MM.1S (cell line): Measurements from ENCODE around the gene RPTN.

Source experiments
- EZH2 ChIP-seq: fragments of 300-600 bp; sonication (generic); optimal IDR thresholded peaks from 2 replicates; pipeline ENCODE3; 2017; ENCODE audit warnings: low read depth, mild to moderate bottlenecking, antibody characterized with exemption, low read length, mixed read lengths
- EZH2phosphoT487 ChIP-seq: fragments of 300-600 bp; sonication (generic); IDR thresholded peaks from 2 replicates; pipeline ENCODE4 v1.6.1; 2018; ENCODE audit warnings: antibody characterized with exemption, low read length
- TF ChIP-seq, protein P1 (sequence below): fragments of 300-600 bp; sonication (generic); IDR thresholded peaks from 2 replicates; pipeline ENCODE4 v1.5.1; 2016; ENCODE audit warnings: antibody characterized with exemption, low read length, mixed read lengths

- TF ChIP-seq, protein P1, sequence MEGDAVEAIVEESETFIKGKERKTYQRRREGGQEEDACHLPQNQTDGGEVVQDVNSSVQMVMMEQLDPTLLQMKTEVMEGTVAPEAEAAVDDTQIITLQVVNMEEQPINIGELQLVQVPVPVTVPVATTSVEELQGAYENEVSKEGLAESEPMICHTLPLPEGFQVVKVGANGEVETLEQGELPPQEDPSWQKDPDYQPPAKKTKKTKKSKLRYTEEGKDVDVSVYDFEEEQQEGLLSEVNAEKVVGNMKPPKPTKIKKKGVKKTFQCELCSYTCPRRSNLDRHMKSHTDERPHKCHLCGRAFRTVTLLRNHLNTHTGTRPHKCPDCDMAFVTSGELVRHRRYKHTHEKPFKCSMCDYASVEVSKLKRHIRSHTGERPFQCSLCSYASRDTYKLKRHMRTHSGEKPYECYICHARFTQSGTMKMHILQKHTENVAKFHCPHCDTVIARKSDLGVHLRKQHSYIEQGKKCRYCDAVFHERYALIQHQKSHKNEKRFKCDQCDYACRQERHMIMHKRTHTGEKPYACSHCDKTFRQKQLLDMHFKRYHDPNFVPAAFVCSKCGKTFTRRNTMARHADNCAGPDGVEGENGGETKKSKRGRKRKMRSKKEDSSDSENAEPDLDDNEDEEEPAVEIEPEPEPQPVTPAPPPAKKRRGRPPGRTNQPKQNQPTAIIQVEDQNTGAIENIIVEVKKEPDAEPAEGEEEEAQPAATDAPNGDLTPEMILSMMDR = no peak
- TF ChIP-seq EZH2phosphoT487 (no peak), EZH2 (no peak)
These were observed 54.2 kb downstream of the RPTN start for GRCh38 chr1:152104854-152105253.
